Esophagus muscularis mucosa (tissue), 3 donors: ENCODE results near the gene SPATA33.

Experiments
- CTCF ChIP-seq, 3 experiments: fragments of 200-600 bp in 2 of 3; fragments of 450-650 bp in 1 of 3; sonication (generic) in 2 of 3; IDR thresholded peaks; one replicate each; pipeline ENCODE4 v1.5.1; 2017 to 2019; ENCODE audit warnings: antibody characterized with exemption in 3 of 3, mild to moderate bottlenecking in 2 of 3, moderate library complexity in 1 of 3
- EP300 ChIP-seq: sonication (generic); formaldehyde crosslinking; IDR thresholded peaks from one replicate; pipeline ENCODE4 v1.6.1; 2017; ENCODE audit warnings: antibody characterized with exemption

- TF ChIP-seq EP300, result no peak
- no peak for TF ChIP-seq CTCF (IDR thresholded peaks at IDR 0.05)
Measured at GRCh38 chr16:89613954-89614459, 43.6 kb upstream of the SPATA33 start.
